Testis (tissue), 2 donors: ENCODE data around the gene ARID1B.

Source experiments
- POLR2A ChIP-seq: fragments of 450-650 bp; IDR thresholded peaks from one replicate; pipeline ENCODE4 v1.6.1; 2017; ENCODE audit warnings: antibody characterized with exemption, mild to moderate bottlenecking, moderate library complexity
- TF ChIP-seq, protein P1 (sequence below), 3 experiments: fragments of 450-650 bp in 2 of 3; fragments of 200-600 bp in 1 of 3; sonication (generic) in 1 of 3; IDR thresholded peaks; one replicate each; pipeline ENCODE4 v1.5.1; 2016 to 2019; ENCODE audit warnings: antibody characterized with exemption in 3 of 3, mild to moderate bottlenecking in 2 of 3, moderate library complexity in 1 of 3

DNA sequence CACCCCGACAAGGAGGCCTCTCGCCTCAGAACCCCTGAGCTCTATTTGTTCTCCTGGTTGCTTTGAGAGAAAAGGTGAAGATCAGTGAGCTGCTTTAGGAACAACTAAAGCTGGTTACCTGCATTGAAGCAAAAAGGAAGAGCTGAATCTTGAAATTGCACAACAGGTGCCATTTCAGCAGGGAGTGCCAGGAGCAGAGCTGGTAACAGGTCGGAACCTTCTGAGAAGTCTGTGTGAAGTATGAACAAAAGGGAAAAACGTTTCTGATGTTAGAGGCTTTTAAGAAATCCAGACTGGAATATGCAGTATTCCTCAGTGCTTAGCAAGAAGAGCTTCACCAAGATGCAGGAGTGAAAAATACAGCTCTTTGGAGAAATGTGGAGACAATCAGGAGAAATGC is 382.2 kb downstream of the ARID1B start:
- TF ChIP-seq, protein P1, sequence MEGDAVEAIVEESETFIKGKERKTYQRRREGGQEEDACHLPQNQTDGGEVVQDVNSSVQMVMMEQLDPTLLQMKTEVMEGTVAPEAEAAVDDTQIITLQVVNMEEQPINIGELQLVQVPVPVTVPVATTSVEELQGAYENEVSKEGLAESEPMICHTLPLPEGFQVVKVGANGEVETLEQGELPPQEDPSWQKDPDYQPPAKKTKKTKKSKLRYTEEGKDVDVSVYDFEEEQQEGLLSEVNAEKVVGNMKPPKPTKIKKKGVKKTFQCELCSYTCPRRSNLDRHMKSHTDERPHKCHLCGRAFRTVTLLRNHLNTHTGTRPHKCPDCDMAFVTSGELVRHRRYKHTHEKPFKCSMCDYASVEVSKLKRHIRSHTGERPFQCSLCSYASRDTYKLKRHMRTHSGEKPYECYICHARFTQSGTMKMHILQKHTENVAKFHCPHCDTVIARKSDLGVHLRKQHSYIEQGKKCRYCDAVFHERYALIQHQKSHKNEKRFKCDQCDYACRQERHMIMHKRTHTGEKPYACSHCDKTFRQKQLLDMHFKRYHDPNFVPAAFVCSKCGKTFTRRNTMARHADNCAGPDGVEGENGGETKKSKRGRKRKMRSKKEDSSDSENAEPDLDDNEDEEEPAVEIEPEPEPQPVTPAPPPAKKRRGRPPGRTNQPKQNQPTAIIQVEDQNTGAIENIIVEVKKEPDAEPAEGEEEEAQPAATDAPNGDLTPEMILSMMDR (IDR thresholded peaks at IDR 0.05): no peak
- TF ChIP-seq POLR2A: no peak
